GM19023 (cell line): ENCODE data around the gene TCEA2.

Source experiments
- ATAC-seq: cut with Tn5 transposase; IDR thresholded peaks from one replicate; pipeline ENCODE4 v1.9.1; 2021; ENCODE audit warnings: mild to moderate bottlenecking, moderate library complexity; ENCODE audit not compliant: unreplicated experiment

The TCEA2 gene

GRCh38 chr20:64048402-64049044, 14.5 kb upstream of the TCEA2 start:
- ATAC-seq: no peak

GRCh38 chr20:64049060-64049877, 13.7 kb upstream of the TCEA2 start, which contains the start of gene SOX18:
SOX18 (minus strand) TSS chr20:64049639; CDS start chr20:64049516, 123 bp downstream.
- ATAC-seq: no peak

- ATAC-seq: no peak
Observed at GRCh38 chr20:64049878-64050260, 13.1 kb upstream of the TCEA2 start.

DNA sequence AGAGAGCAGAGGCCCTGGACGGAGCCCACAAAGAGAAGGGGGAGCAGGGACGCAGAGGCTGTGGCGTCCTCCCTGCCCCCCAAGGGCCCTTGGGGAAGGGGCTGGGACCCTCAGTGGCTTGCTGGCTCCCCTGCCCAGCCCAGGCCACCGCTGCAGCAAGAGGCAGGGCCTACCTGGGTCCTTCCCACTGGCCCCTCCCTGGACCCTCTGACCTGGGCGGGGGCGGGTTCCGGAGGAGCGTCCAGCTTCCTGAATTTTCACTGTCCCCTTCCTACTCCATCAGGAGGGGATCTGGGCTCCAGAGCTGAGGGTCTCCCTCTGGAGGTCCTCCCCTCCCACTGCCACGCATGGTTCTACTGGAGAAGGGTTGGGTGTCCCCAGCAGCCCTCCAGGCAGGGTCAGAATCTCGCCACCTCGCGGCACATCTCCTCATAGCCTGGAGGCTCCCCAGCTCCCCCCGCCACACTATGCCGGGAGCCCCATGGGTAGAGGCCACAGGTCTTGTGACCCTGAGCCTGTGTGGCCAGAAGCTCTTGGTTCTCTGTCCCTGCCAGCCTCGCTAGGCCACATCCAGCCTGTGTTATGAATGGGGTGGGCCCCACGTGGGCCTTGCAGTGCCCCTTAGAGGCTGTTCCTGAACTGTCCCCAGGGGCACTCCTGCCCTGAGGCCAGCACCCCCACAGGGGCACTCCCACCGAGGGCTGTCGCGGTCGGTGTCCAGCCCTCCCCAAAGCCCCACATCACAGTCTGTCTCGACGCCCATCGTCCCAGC, 12.6 kb upstream of the TCEA2 start:
- no peak for ATAC-seq

DNA sequence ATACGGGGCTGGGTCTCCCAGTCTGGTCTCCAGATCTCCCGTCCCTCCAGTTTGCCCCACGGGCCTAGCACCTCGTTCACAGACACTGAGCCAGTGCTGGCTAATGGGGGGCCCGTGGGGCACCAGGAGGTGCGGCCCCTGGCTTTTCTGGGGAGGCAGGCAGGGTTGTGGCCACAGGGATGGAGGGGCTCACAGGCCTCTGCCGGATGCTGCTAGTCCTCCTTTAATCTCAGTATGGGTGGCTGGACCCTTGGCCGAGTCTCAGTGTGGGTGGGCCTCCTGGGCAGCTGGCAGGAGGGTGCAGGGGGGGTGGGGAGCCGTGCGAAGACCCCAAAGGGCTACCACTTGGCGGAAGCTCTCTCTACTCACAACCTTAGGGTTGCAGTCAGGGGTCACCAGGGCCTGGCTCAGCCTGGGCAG, 12.0 kb upstream of the TCEA2 start:
- no peak for ATAC-seq

DNA sequence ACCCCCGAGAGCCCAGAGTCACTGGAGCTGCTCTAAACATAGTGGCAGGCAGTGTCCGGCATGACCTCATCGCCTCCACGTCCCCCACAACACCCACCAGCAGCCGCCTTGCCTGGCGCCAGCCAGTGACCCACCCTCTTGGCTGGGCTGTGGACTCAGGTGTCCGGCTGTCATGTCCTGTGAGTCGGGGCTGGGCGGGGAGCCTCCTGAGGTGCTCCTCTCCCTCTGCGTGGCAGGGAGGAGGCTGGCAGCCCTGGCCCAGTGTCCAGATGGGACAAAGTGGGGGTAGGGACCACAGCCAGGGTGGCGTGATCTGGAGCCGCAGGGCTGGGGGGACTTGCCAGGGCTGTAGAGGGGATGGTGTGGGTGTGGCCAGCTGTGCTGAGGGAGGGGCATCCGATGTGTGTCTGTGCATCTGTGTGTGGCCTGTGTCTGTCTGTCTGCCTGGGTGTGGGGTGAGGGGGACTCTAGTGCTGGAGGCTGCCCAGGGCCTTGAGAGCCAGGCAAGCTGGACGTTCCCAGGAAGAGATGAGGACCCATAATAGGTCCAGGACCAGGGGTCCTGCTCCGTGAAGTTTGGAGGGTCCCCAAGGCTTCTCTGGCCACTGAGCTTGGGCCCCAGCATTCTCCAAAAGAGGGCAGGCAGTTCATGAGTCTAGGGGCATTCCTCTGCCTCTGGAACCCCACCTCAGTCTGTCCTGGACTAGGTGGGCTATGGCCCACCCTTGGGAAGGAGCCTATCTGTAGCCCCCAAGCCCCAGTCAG, 11.3 kb upstream of the TCEA2 start:
- ATAC-seq: no peak

GRCh38 chr20:64052326-64052722, 10.7 kb upstream of the TCEA2 start:
- ATAC-seq: no peak

DNA sequence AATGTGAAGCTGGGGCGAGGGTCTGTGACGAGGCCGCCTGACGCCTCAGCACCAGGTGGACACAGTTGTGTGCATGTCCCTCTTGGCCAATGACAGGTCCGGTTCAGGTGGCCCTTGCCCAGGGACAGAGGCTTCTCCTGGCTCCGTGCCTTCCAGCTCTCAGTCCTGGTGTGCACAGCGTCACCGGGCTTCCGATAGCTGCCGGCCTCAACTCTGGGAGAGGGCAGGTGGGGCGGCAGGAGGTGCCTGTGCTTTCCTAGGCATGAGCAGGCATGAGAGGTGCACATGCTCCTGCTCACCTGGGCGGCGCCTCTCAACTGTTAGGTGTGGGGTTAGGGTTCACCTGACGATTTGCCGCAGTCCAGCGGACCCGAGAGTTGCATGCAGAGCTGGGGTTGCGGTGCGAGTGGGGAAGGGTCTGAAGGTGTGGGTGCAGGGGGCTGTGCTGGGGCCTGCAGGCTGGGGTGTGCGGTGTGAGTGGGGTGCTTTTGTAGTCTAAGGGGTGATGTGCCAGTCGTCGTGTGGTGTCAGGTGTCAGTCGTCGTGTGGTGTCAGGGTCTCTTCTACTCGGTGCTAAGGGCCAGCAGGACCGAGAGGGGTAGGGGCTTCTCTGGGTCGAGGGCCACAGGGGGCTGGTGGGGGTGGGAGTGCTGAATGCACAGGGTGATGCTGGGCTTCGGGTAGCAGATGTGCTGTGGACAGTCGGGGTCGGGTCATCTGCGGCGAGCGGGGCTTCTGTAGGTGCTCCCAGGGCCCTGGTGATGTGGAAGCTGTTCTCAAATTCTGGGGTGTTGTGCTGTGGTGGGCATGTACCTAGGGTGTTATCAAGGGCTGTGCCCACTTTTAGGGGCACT, 9.8 kb upstream of the TCEA2 start:
- no peak for ATAC-seq

GRCh38 chr20:64053841-64054661, 8.9 kb upstream of the TCEA2 start:
- ATAC-seq: no peak

GRCh38 chr20:64055396-64055892, 7.6 kb upstream of the TCEA2 start:
- ATAC-seq: no peak

- no peak for ATAC-seq
Observed at GRCh38 chr20:64055893-64056638, 6.9 kb upstream of the TCEA2 start.

DNA sequence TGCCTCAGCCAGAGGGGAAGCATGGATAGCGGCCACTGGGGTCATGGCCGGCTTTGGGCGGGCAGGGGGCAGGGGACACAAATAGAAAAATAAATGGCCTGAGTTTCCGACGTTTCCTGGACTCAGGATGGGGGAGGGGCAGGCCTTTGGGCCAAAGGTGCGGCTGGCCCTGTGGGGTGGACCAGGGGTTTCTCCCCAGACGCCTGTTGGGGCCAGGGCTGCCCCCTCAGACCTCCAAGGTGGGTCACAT, 6.4 kb upstream of the TCEA2 start:
- ATAC-seq: no peak

- peak; percentile 23 for ATAC-seq
Observed at GRCh38 chr20:64056889-64057627, 5.9 kb upstream of the TCEA2 start.

- ATAC-seq: peak; percentile 62
Observed at GRCh38 chr20:64057628-64058498, 5.1 kb upstream of the TCEA2 start.

DNA sequence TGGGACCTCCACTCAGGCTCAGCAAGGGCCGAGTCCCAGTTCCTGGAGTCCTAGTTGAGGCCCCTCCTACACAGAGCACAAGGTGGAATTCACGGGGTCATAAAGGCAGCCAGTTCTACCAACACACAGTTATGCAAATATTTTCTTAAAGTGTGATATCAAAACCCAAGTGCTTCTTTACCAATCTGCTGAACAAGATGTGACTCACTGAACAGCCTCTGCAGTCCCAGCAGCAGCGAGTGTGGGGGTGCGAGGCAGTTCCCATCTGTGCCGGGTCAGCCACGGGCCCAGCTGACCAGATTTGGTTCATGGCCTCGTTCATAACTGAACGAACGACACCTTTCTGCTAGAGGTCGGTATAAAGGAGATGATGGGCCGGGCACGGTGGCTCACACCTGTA, 4.5 kb upstream of the TCEA2 start:
- ATAC-seq: no peak

DNA sequence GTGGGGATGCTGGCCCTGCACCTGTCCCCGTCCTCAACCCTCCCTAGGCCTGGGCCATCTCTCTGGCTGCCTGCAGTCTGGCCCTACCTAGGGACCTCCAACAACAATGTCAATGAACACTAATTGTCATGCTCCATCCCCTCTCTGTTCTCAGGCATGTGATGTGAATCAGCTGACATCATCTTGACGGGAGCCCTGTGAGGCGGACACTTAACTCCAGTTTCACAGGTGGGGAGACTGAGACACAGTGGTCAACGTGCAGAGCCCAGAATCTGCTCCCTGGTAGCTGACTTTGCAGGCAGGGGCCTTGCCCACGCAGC, 762 bp upstream of the TCEA2 start:
- ATAC-seq: no peak
